ENCODE results near the gene CDC14A. TPM values are rescaled to one million over a fixed set of nuclear protein-coding genes. Genes with fewer than 3 reads are reported as not detected.

CDC14A gene
- total and polyA plus RNA-seq, 2 of the 8 experiments (the other 6 are each of a cell fraction or from before 2014, with no cell fraction given): 3.2 to 8.9 TPM

GRCh38 chr1:100516857-100517256 is 164.6 kb downstream of the CDC14A start:
- Histone ChIP-seq H4K20me1 (replicated peaks in 1 of 2; ENCODE audit: control insufficient read depth in 1 of 2, insufficient read depth in 2 of 2, low read length in 2 of 2) (no peaks in the 10 kb centered on the region), H3K79me1 (ENCODE audit: low read depth, low read length) (no peaks in the 10 kb centered on the region), H3K18ac (ENCODE audit: extremely low read depth, low read length) (no peak overlapping the region), H2BK5ac (ENCODE audit: low read depth, low read length) (no peak overlapping the region), H3K4me1 (replicated peaks in 1 of 4; ENCODE audit: control insufficient read depth in 3 of 4, insufficient read depth in 4 of 4, low read length in 3 of 4) (0 out of 7 replicates have a peak, but pooled peaks cover 0 to 2% (median 0%) of the 10 kb centered on the region in 4 experiments), H3K23ac (ENCODE audit: insufficient read length) (no peak overlapping the region), H3K79me2 (ENCODE audit: control insufficient read depth in 1 of 2, insufficient read depth in 2 of 2, low read length in 2 of 2) (no peaks in the 10 kb centered on the region), H2AFZ (ENCODE audit: low read length) (no peak overlapping the region), H2BK15ac (ENCODE audit: low read length) (no peak overlapping the region), H3K9me3 (ENCODE audit: insufficient read depth in 2 of 2, low read depth in 1 of 2, low read length in 1 of 2) (no peaks in the 10 kb centered on the region), H3K4me3 (ENCODE audit: extremely low read depth in 1 of 4, insufficient read depth in 2 of 4, low read depth in 3 of 4, low read length in 4 of 4) (no peak overlapping the region), H4K8ac (ENCODE audit: extremely low read depth, insufficient read depth, low read length) (no peak overlapping the region), H2BK20ac (ENCODE audit: low read length) (no peak overlapping the region), H3K36me3 (ENCODE audit: control insufficient read depth in 2 of 4, insufficient read depth in 4 of 4, low read length in 3 of 4) (no peaks in the 10 kb centered on the region), H3K9ac (replicated peaks in 1 of 4; ENCODE audit: extremely low read depth in 1 of 4, low read depth in 3 of 4, low read length in 3 of 4) (no peak overlapping the region), H4K5ac (ENCODE audit: insufficient read length, low read depth, low read length) (no peak overlapping the region), H3K4ac (replicated peaks; ENCODE audit: insufficient read length, low read depth, low read length) (no peak overlapping the region), H3K4me2 (ENCODE audit: insufficient read depth in 1 of 2, low read depth in 2 of 2, low read length in 2 of 2) (no peak overlapping the region), H2AK5ac (ENCODE audit: low read depth, low read length) (no peak overlapping the region), H3K56ac (replicated peaks; ENCODE audit: insufficient read length, low read depth, low read length) (no peak overlapping the region), H4K91ac (replicated peaks; ENCODE audit: insufficient read length, low read length) (no peak overlapping the region), H3K23me2 (ENCODE audit: low read depth, low read length) (no peaks in the 10 kb centered on the region), H3K27me3 (replicated peaks in 1 of 4; ENCODE audit: control insufficient read depth in 3 of 4, extremely low read depth in 1 of 4, insufficient read depth in 3 of 4, low read length in 3 of 4) (no peaks in the 10 kb centered on the region), H2BK120ac (replicated peaks; ENCODE audit: low read depth, low read length) (no peak overlapping the region), H2BK12ac (ENCODE audit: low read depth, low read length) (no peak overlapping the region), H3K27ac (ENCODE audit: low read depth, low read length) (no peak overlapping the region), H3K14ac (ENCODE audit: insufficient read length) (no peak overlapping the region)
- DNase-seq (ENCODE audit: low read depth in 1 of 2, low spot score in 2 of 2) (no peak), FAIRE-seq (no peak)
- 94% methylated on average over 5 of the region's 5 CpGs; no CpG with 5 or more reads in 1 of the 2 experiments for WGBS, 2 experiments (ENCODE audit: extremely low coverage in 1 of 2, insufficient coverage in 1 of 2, insufficient read length in 1 of 2, insufficient replicate concordance in 2 of 2, low coverage in 1 of 2, low lambda C conversion rate in 2 of 2, missing lambda C conversion rate in 1 of 2)
- POLR2A ChIA-PET (ENCODE audit: partially characterized antibody): no interaction called here
- CTCF ChIA-PET (ENCODE audit: partially characterized antibody): interaction anchor here (1.2 to 2.0 kb wide), 2 partner anchors 14 to 352 kb away, joined by 3 to 6 read pairs; no protein-coding TSS in a partner anchor
- no peak for TF ChIP-seq BRCA1 (IDR thresholded peaks at IDR 0.05; ENCODE audit: low read depth, low read length)
- TF ChIP-seq SIRT6 (IDR thresholded peaks at IDR 0.05; ENCODE audit: low read length): no peak
- no peak for TF ChIP-seq HDAC2 (IDR thresholded peaks at IDR 0.05; ENCODE audit: borderline replicate concordance in 1 of 2, low read depth in 2 of 2, low read length in 2 of 2)
- TF ChIP-seq SIN3A (conservative IDR thresholded peaks at IDR 0.05 in 1 of 2, IDR thresholded peaks at IDR 0.05 in 1 of 2; ENCODE audit: low read depth in 1 of 2, low read length in 2 of 2): no peak
- TF ChIP-seq RBBP5 (IDR thresholded peaks at IDR 0.05; ENCODE audit: borderline replicate concordance, low read depth, low read length): no peak
- TF ChIP-seq JUND (IDR thresholded peaks at IDR 0.05; ENCODE audit: low read length): no peak
- no peak for TF ChIP-seq BCL11A (IDR thresholded peaks at IDR 0.05; ENCODE audit: low read depth in 2 of 2, low read length in 2 of 2)
- TF ChIP-seq RFX5 (IDR thresholded peaks at IDR 0.05; ENCODE audit: borderline replicate concordance, low read depth, low read length): no peak
- no peak for TF ChIP-seq KDM1A (IDR thresholded peaks at IDR 0.05; ENCODE audit: borderline replicate concordance, low read length)
- TF ChIP-seq ZNF274 (IDR thresholded peaks at IDR 0.05; ENCODE audit: borderline replicate concordance, extremely low read depth, low read length): no peak
- TF ChIP-seq POLR2AphosphoS5 (IDR thresholded peaks at IDR 0.05; ENCODE audit: low read depth, low read length): no peak
- no peak for TF ChIP-seq GTF2F1 (IDR thresholded peaks at IDR 0.05; ENCODE audit: borderline replicate concordance, low read depth, low read length)
- no peak for TF ChIP-seq SUZ12 (IDR thresholded peaks at IDR 0.05; ENCODE audit: low read length)
- TF ChIP-seq JUN (IDR thresholded peaks at IDR 0.05; ENCODE audit: low read depth, low read length): no peak
- no peak for TF ChIP-seq SRF (IDR thresholded peaks at IDR 0.05; ENCODE audit: low read depth, low read length)

Measured in H1 (cell line).